Motor neuron (in vitro differentiated cells): Measurements from ENCODE around the gene PLB1. TPM values are rescaled to one million over a fixed set of nuclear protein-coding genes. Genes with fewer than 3 reads are reported as not detected.

Source experiments
- ATAC-seq, 8 experiments: fragments of 200-7000 bp; cut with Tn5 transposase; replicated peaks in 6 of 8; 2 replicates each; pipeline ENCODE4 v1.8.0; 2021; ENCODE audit warnings: mild to moderate bottlenecking in 8 of 8, moderate library complexity in 8 of 8
- H3K27ac ChIP-seq, 2 donors: fragments of 250-450 bp; sonication (Bioruptor Pico); 2 replicates each; pipeline ENCODE4 v1.9.0; 2021; ENCODE audit warnings: antibody characterized with exemption in 2 of 2, mild to moderate bottlenecking in 2 of 2, moderate library complexity in 1 of 2
- H3K4me1 ChIP-seq, 2 donors: fragments of 250-450 bp; sonication (Bioruptor Pico); replicated peaks in 1 of 2; 2 replicates each; pipeline ENCODE4 v1.6.1; 2021; ENCODE audit warnings: antibody characterized with exemption in 2 of 2, mild to moderate bottlenecking in 2 of 2, moderate library complexity in 1 of 2
- H3K4me3 ChIP-seq, 5 donors: fragments of 250-450 bp; sonication (Bioruptor Pico); 2 replicates each; pipeline ENCODE4 v1.9.0; 2021; ENCODE audit warnings: antibody characterized with exemption in 5 of 5, mild to moderate bottlenecking in 5 of 5, moderate library complexity in 4 of 5
- WGBS, 10 experiments: fragments of 450-650 bp; shearing (Covaris generic); methylation state at CpG; one replicate each; pipeline ENCODE4 v1.0.0; 2022; 5-methylcytosine and 5-hydroxymethylcytosine counted together
- in situ Hi-C, 9 experiments: fragments of 400-800 bp; cut with MboI; loops; one replicate each; pipeline ENCODE4 v1.15.0; 2021; ENCODE audit warnings: low sequenced_read_pairs in 9 of 9, low pct_unique_long_range_greater_than_20kb in 2 of 9; ENCODE audit not compliant: unreplicated experiment in 9 of 9
- total RNA-seq, 8 experiments: library from RNA; unstranded; fragments of 300-600 nt; gene quantifications; 2 replicates each; pipeline versions ENCODE4 v1.2.3 to v1.2.4, GENCODE V29; 2022

Gene PLB1
- total RNA-seq, 8 experiments from 2014 or later = 0.49 to 3.3 (median 1.3) TPM

GRCh38 chr2:28648147-28648546, 152.3 kb downstream of the PLB1 start:
- Histone ChIP-seq H3K27ac (no peak overlapping the region), H3K4me3 (no peak overlapping the region), H3K4me1 (peaks cover 24 to 25% of the 10 kb centered on the region in 2 donors)
- in situ Hi-C loops = no loop called here
- WGBS, 10 experiments = 9 to 100% (median 91%) methylated on average over 1 to 3 of the region's 3 CpGs; no CpG with 5 or more reads in 2 of the 10 experiments
- ATAC-seq = peak in 1 of 8 experiments; percentile 64

GRCh38 chr2:28648671-28649395, 153.0 kb downstream of the PLB1 start:
- in situ Hi-C loops = no loop called here
- no peak overlapping the region for H3K4me3 ChIP-seq
- no peak for ATAC-seq
- 0 to 100% (median 77%) methylated on average over 1 to 2 of the region's 4 CpGs; no CpG with 5 or more reads in 4 of the 10 experiments for WGBS, 10 experiments
- H3K4me1 ChIP-seq = peaks cover 17 to 19% of the 10 kb centered on the region in 2 donors
- no peak overlapping the region for H3K27ac ChIP-seq

- WGBS, 10 experiments = 13 to 100% (median 80%) methylated on average over 1 to 5 of the region's 8 CpGs
Measured at GRCh38 chr2:28649481-28650265, 153.8 kb downstream of the PLB1 start.

GRCh38 chr2:28650266-28650584, 154.4 kb downstream of the PLB1 start:
- WGBS, 10 experiments = 65 to 100% (median 83%) methylated on average over 1 to 4 of the region's 4 CpGs; no CpG with 5 or more reads in 2 of the 10 experiments
- no peak for ATAC-seq
- in situ Hi-C loops = no loop called here

More at GRCh38 chr2:28649481-28650265, 153.8 kb downstream of the PLB1 start:
- Histone ChIP-seq H3K4me1 (peaks cover 9 to 10% of the 10 kb centered on the region in 2 donors), H3K4me3 (no peak overlapping the region), H3K27ac (no peak overlapping the region)
- peak; percentile 50 to 95 (median 66) for ATAC-seq
- in situ Hi-C loops = no loop called here

GRCh38 chr2:28652217-28652616, 156.4 kb downstream of the PLB1 start:
- peak in 3 of 8 experiments; percentile 55 to 73 (median 62) for ATAC-seq
- Histone ChIP-seq H3K27ac (no peak overlapping the region), H3K4me1 (peaks cover 0 to 4% of the 10 kb centered on the region in 2 donors), H3K4me3 (no peak overlapping the region)
- 0 to 33% (median 17%) methylated on average over 1 of the region's 1 CpG; no CpG with 5 or more reads in 2 of the 10 experiments for WGBS, 10 experiments
- in situ Hi-C loops = no loop called here

More at GRCh38 chr2:28650266-28650584, 154.4 kb downstream of the PLB1 start:
- Histone ChIP-seq H3K27ac (no peak overlapping the region), H3K4me3 (no peak overlapping the region), H3K4me1 (peaks cover 4 to 5% of the 10 kb centered on the region in 2 donors)

- no peak for ATAC-seq
- no peak overlapping the region for H3K27ac ChIP-seq
- H3K4me3 ChIP-seq = no peak overlapping the region
- in situ Hi-C loops = no loop called here
- WGBS, 10 experiments = 0 to 100% (median 63%) methylated on average over 1 to 2 of the region's 2 CpGs; no CpG with 5 or more reads in 2 of the 10 experiments
- H3K4me1 ChIP-seq = peaks cover 0 to 4% of the 10 kb centered on the region in 2 donors
Measured at GRCh38 chr2:28653892-28654662, 158.2 kb downstream of the PLB1 start.

DNA sequence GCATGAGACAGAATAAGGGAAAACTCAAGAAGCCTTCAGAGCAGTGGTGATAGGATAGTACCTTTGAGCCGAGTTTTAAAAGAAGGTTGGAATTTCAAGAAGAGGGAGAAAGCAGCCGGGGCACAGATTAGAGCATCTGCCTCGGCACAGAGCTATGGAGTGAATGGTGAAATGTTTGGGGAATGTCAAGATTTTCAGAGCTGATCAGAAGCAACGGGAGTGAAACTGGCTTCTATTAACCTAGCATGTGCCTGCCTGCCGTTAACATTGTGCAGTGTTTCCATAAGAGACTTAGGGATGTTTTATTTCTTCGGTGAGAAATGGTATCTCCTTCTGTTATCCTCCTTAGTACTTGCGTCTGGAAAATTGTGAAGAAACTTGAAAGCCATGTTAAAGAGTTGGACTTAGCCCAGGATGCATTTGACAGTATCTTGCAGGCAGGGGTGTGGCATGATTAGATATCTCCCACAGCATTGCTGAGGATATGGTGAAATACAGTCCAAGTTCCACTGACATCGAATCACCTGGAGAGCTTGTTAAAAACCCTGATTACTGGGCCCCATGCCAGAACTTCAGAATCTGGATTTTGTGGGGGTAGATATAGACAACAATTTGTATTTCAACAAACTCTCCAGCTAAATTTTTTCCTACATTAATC, 158.9 kb downstream of the PLB1 start:
- WGBS, 10 experiments = 35 to 96% (median 74%) methylated on average over 1 to 8 of the region's 8 CpGs; no CpG with 5 or more reads in 1 of the 10 experiments
- peaks cover 0 to under 1% of the 10 kb centered on the region in 2 donors for H3K4me1 ChIP-seq
- H3K27ac ChIP-seq = no peak overlapping the region
- peak in 1 of 8 experiments; percentile 39 for ATAC-seq
- in situ Hi-C loops = no loop called here
- H3K4me3 ChIP-seq = no peak overlapping the region

DNA sequence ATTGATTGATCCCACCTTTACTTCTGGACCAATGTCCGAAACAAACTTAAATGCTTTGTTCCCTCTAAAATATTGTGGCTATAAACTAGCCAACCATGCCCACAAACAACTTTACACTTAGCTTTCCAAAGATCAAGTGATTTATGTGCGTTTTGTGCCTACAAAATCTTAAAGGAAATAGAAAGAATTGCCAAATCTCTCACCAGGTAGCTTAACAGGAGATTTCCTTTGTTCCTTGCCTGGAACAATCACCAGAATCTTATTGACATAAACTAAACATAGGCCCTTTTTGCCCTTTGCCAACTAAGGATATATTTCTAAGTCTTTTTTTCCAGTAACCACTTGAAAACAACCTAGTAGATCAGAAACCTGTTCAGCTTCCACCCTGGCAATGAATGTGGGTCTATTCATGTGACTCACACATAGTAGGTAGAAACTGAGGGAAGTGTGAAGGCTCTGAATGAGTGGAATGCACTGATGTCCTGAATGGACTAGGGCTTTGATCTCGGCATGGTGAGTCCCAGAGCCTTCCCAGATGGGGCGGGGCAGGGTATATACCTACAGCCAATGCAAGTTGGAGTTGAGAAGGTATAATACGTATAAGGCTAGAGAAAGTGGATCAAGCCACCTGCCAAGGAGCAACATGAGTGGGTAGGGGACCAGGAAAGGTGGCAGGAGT, 161.2 kb downstream of the PLB1 start:
- WGBS, 10 experiments = 57 to 100% (median 84%) methylated on average over 1 to 4 of the region's 5 CpGs
- in situ Hi-C loops = no loop called here
- H3K4me1 ChIP-seq = no peaks in the 10 kb centered on the region
- no peak overlapping the region for H3K4me3 ChIP-seq
- ATAC-seq = no peak
- no peak overlapping the region for H3K27ac ChIP-seq

GRCh38 chr2:28658369-28658768, 162.5 kb downstream of the PLB1 start:
- WGBS, 10 experiments = 0 to 63% (median 15%) methylated on average over 1 of the region's 1 CpG; no CpG with 5 or more reads in 2 of the 10 experiments
- ATAC-seq = peak in 3 of 8 experiments; percentile 59 to 79 (median 68)
- no peak overlapping the region for H3K4me3 ChIP-seq
- H3K27ac ChIP-seq = no peak overlapping the region
- H3K4me1 ChIP-seq = peaks cover 3 to 10% of the 10 kb centered on the region in 2 donors
- in situ Hi-C loops = no loop called here

- in situ Hi-C loops = no loop called here
- ATAC-seq = no peak
- H3K4me3 ChIP-seq = no peak overlapping the region
- no peak overlapping the region for H3K27ac ChIP-seq
- peaks cover 4 to 18% of the 10 kb centered on the region in 2 donors for H3K4me1 ChIP-seq
Measured at GRCh38 chr2:28659127-28659526, 163.3 kb downstream of the PLB1 start.

DNA sequence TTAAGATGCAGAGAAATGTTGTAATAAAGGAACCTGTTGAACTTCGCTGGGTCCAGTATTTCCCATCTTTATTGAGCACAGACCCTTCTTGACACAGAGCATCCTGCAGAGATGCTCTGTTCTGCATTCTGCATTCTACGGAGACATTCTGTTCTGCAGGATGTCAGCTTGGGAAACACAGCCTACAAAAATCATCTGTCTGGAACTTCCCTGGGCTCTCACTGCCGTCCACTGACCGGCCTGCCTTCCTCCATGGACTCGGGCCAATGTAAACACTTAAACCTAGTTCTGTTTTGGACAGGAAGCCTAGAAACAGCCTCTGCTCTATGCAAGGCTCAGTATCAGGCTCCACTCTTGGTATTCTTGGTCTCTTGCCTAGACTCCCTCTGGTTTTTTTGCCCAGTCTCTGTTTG, 165.7 kb downstream of the PLB1 start:
- Histone ChIP-seq H3K4me1 (peaks cover 17 to 32% of the 10 kb centered on the region in 2 donors), H3K27ac (no peak overlapping the region), H3K4me3 (no peak overlapping the region)
- ATAC-seq = peak in 2 of 8 experiments; percentile 12 to 30
- in situ Hi-C loops = no loop called here
- 38 to 98% (median 66%) methylated on average over 1 to 4 of the region's 5 CpGs; no CpG with 5 or more reads in 2 of the 10 experiments for WGBS, 10 experiments

GRCh38 chr2:28662044-28662443, 166.2 kb downstream of the PLB1 start:
- in situ Hi-C loops = no loop called here
- Histone ChIP-seq H3K4me3 (no peak overlapping the region), H3K27ac (no peak overlapping the region), H3K4me1 (peaks cover 17 to 32% of the 10 kb centered on the region in 2 donors)
- ATAC-seq = no peak
- 100% methylated on average over 1 of the region's 1 CpG; no CpG with 5 or more reads in 9 of the 10 experiments for WGBS, 10 experiments
